Mammary epithelial cell (primary cell): ENCODE data around the gene GGA1.

Source experiments
- EZH2 ChIP-seq: IDR thresholded peaks from 2 replicates; pipeline ENCODE4 v1.6.1; 2012; ENCODE audit warnings: low read length, inconsistent platforms, borderline replicate concordance
- TF ChIP-seq, protein P1 (sequence below), 2 donors: IDR thresholded peaks in 1 of 2; conservative IDR thresholded peaks in 1 of 2; 2 replicates each; pipeline ENCODE4 v1.5.1; 2011 to 2012; ENCODE audit warnings: inconsistent platforms in 2 of 2, low read length in 2 of 2, mild to moderate bottlenecking in 2 of 2, control low read depth in 1 of 2, low read depth in 1 of 2; ENCODE audit not compliant: insufficient read depth in 1 of 2; ENCODE audit errors: extremely low read depth in 1 of 2

DNA sequence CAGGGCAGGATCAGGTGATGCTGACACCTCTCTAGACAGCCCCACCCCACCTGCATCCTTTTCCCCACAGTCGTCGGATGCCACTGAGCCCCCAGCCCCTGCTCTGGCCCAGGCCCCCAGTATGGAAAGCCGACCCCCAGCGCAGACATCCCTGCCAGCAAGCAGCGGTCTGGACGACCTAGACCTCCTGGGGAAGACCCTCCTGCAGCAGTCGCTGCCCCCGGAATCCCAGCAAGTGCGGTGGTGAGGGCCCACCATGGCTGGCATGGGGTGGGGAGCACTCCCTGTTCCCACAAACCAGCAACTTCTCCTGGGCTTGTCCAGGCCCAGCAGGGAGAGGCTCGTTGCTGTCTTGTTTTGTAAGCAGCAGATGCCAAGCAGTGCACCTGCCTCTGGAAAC, 21.3 kb downstream of the GGA1 start:
- TF ChIP-seq, protein P1, sequence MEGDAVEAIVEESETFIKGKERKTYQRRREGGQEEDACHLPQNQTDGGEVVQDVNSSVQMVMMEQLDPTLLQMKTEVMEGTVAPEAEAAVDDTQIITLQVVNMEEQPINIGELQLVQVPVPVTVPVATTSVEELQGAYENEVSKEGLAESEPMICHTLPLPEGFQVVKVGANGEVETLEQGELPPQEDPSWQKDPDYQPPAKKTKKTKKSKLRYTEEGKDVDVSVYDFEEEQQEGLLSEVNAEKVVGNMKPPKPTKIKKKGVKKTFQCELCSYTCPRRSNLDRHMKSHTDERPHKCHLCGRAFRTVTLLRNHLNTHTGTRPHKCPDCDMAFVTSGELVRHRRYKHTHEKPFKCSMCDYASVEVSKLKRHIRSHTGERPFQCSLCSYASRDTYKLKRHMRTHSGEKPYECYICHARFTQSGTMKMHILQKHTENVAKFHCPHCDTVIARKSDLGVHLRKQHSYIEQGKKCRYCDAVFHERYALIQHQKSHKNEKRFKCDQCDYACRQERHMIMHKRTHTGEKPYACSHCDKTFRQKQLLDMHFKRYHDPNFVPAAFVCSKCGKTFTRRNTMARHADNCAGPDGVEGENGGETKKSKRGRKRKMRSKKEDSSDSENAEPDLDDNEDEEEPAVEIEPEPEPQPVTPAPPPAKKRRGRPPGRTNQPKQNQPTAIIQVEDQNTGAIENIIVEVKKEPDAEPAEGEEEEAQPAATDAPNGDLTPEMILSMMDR (conservative IDR thresholded peaks at IDR 0.05 in 1 of 2, IDR thresholded peaks at IDR 0.05 in 1 of 2; ENCODE audit: extremely low read depth in 1 of 2, insufficient read depth in 1 of 2, low read depth in 1 of 2, low read length in 2 of 2): no peak
- TF ChIP-seq EZH2: no peak
